CD4-positive, alpha-beta memory T cell (primary cell): ENCODE results near the gene IQGAP3. TPM values are rescaled to one million over a fixed set of nuclear protein-coding genes. Genes with fewer than 3 reads are reported as not detected.

ENCODE experiments used
- CTCF ChIA-PET: fragments of 350-600 bp; sonication (Branson Sonifier 250); formaldehyde crosslinking; loops from one replicate; lab custom pipeline; 2021; ENCODE audit warnings: inconsistent platforms; ENCODE audit not compliant: partially characterized antibody; lab: Charles Lee
- POLR2A ChIA-PET: fragments of 350-600 bp; sonication (Branson Sonifier 250); formaldehyde crosslinking; loops from one replicate; lab custom pipeline; 2021; ENCODE audit not compliant: partially characterized antibody; lab: Charles Lee
- DNase-seq, 5 donors: peaks; one replicate each; pipeline versions ENCODE4 v3.0.0 to v3.0.0-alpha.2; 2020 to 2022; ENCODE audit warnings: mixed read lengths in 1 of 5
- H3K27ac ChIP-seq: one replicate; pipeline ENCODE4 v1.7.0; 2013; ENCODE audit warnings: low read depth, low read length
- H3K27me3 ChIP-seq: 2 replicates; pipeline ENCODE4 v1.7.0; 2013; ENCODE audit warnings: mild to moderate bottlenecking, low read length, moderate library complexity; ENCODE audit not compliant: insufficient read depth
- H3K36me3 ChIP-seq: 2 replicates; pipeline ENCODE4 v1.7.0; 2013; ENCODE audit warnings: mild to moderate bottlenecking, low read length, moderate library complexity; ENCODE audit not compliant: insufficient read depth
- H3K4me1 ChIP-seq: 2 replicates; pipeline ENCODE4 v1.7.0; 2013; ENCODE audit warnings: mild to moderate bottlenecking, low read length, moderate library complexity; ENCODE audit not compliant: insufficient read depth
- H3K4me3 ChIP-seq, 2 donors: one replicate each; pipeline ENCODE4 v1.7.0; 2013; ENCODE audit warnings: low read length in 2 of 2, mild to moderate bottlenecking in 1 of 2
- H3K9me3 ChIP-seq, 2 donors: one replicate each; pipeline ENCODE4 v1.7.0; 2013; ENCODE audit warnings: low read length in 2 of 2, control low read depth in 1 of 2; ENCODE audit not compliant: control insufficient read depth in 1 of 2
- H3K27ac Mint-ChIP-seq, 7 donors: one replicate each; pipeline ENCODE4 v1.8.0; 2020 to 2021; ENCODE audit warnings: mixed read lengths in 7 of 7, mild to moderate bottlenecking in 6 of 7, inconsistent platforms in 3 of 7, moderate library complexity in 3 of 7
- H3K27me3 Mint-ChIP-seq, 2 donors: one replicate each; pipeline ENCODE4 v1.8.0; 2020 to 2021; ENCODE audit warnings: mixed read lengths in 2 of 2
- H3K36me3 Mint-ChIP-seq, 2 donors: one replicate each; pipeline ENCODE4 v1.8.0; 2020 to 2021; ENCODE audit warnings: mixed read lengths in 2 of 2, inconsistent platforms in 1 of 2, mild to moderate bottlenecking in 1 of 2
- H3K4me1 Mint-ChIP-seq, 4 donors: one replicate each; pipeline ENCODE4 v1.8.0; 2020 to 2021; ENCODE audit warnings: mixed read lengths in 4 of 4, mild to moderate bottlenecking in 1 of 4
- H3K4me3 Mint-ChIP-seq, 8 donors: one replicate each; pipeline ENCODE4 v1.8.0; 2020 to 2021; ENCODE audit warnings: mixed read lengths in 8 of 8, mild to moderate bottlenecking in 7 of 8, moderate library complexity in 6 of 8, inconsistent platforms in 3 of 8
- H3K9me3 Mint-ChIP-seq, 8 donors: one replicate each; pipeline ENCODE4 v1.8.0; 2020 to 2021; ENCODE audit warnings: mixed read lengths in 8 of 8, mild to moderate bottlenecking in 5 of 8, inconsistent platforms in 3 of 8, moderate library complexity in 1 of 8
- intact Hi-C: fragments of 100-400 bp; cut with micrococcal nuclease; formaldehyde crosslinking; loops from one replicate; pipeline ENCODE4 v1.15.1; 2023
- polyA plus RNA-seq, 2 donors: library from polyadenylated mRNA; unstranded; fragments of 300-500 nt; fragmentation: Illumina TruSeq; gene quantifications; one replicate each; pipeline ENCODE4 v1.2.3, GENCODE V29; 2021
- total RNA-seq, 2 experiments: library from RNA; stranded (reverse); gene quantifications; one replicate each; pipeline ENCODE4 v1.2.3, GENCODE V29; 2021

IQGAP3 gene
- total and polyA plus RNA-seq, 4 experiments from 2014 or later, result not detected

DNA sequence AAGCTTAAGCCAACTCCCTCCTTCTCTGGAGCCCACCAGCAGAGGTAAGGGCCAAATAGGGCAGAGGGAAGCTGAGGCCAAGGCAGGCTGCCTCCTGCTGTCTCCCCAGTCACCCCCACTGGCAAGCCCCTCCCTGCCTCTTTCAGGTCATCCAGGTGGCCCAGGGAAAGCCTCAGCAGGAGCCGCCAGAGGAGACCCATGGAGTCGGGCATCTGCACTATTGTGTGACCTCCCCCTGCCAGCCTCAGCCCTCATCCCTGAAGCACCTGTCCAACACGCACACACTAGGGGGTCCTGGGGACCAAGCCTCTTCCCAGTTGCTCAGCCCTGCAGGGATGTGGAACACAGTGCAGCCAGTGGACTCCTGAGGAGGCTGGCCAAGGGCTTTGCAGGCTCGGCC lies 14.0 kb upstream of the IQGAP3 start:
- no peak overlapping the region for H3K4me3 ChIP-seq

DNA sequence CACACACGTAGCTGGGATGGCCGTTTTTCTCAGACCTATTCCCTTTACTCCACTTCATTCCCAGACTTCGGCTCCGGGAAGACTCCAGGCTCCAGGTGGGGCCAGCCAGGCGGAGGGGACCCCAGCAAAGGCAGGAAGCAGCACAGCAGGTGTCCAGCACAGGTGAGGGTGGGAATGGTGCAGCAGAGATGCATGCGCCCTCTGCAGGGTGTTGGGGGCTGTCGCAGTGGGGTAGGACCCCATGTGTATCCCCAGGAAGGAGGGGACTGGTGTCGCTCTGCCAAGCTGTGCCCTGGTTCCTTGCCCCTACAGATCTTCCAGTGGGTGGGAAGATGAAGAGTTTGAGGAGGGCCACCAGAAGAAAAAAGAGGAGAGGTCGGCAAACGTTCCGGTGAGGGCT lies 12.4 kb upstream of the IQGAP3 start:
- Mint-ChIP-seq H3K36me3 (no peaks in the 10 kb centered on the region), H3K4me3 (no peak overlapping the region), H3K27me3 (peaks cover 0 to 2% of the 10 kb centered on the region in 2 donors), H3K9me3 (no peaks in the 10 kb centered on the region), H3K4me1 (peaks cover 0 to 2% (median under 1%) of the 10 kb centered on the region in 4 donors), H3K27ac (no peak overlapping the region)
- Histone ChIP-seq H3K4me1 (no peaks in the 10 kb centered on the region), H3K36me3 (no peaks in the 10 kb centered on the region), H3K4me3 (no peak overlapping the region), H3K27me3 (no peaks in the 10 kb centered on the region), H3K27ac (no peak overlapping the region), H3K9me3 (no peaks in the 10 kb centered on the region)
- intact Hi-C loops, result loop anchor here (1.0 kb wide), 3 partner anchors 23 to 129 kb away; no protein-coding TSS in a partner anchor
- no peak for DNase-seq
- ChIA-PET POLR2A (interaction anchor here (0.7 kb wide), 1 partner anchor 15 kb away, joined by 3 read pairs; no protein-coding TSS in a partner anchor), CTCF (interaction anchor here (1.2 to 3.5 kb wide), 6 partner anchors 8 to 104 kb away, joined by 3 to 24 read pairs (median 4); partner anchors contain the start of gene MEF2D)

More for the DNA sequence above, 14.0 kb upstream of the IQGAP3 start:
- Histone ChIP-seq H3K4me1 (peaks cover 8% of the 10 kb centered on the region), H3K27ac (no peak overlapping the region), H3K27me3 (no peaks in the 10 kb centered on the region), H3K9me3 (no peaks in the 10 kb centered on the region), H3K36me3 (no peaks in the 10 kb centered on the region)
- intact Hi-C loops, result no loop called here
- H3K27ac Mint-ChIP-seq, result no peak overlapping the region
- peaks cover 7 to 9% (median 8%) of the 10 kb centered on the region in 4 donors for H3K4me1 Mint-ChIP-seq
- ChIA-PET POLR2A (interaction anchor here (0.9 to 1.7 kb wide), 3 partner anchors 19 to 129 kb away, joined by 3 to 5 read pairs (median 3); partner anchors contain the start of gene MEF2D), CTCF (interaction anchor here (1.0 to 3.5 kb wide), 13 partner anchors 10 to 140 kb away, joined by 3 to 24 read pairs (median 3); partner anchors contain the start of genes GPATCH4 and MEF2D)
- no peak overlapping the region for H3K4me3 Mint-ChIP-seq
- H3K9me3 Mint-ChIP-seq, result peaks cover 0 to 2% (median 0%) of the 10 kb centered on the region in 8 donors
- no peak for DNase-seq
- peaks cover 0 to 2% of the 10 kb centered on the region in 2 donors for H3K36me3 Mint-ChIP-seq
- peaks cover 0 to 2% of the 10 kb centered on the region in 2 donors for H3K27me3 Mint-ChIP-seq

- H3K27me3 Mint-ChIP-seq, result peaks cover 0 to 2% of the 10 kb centered on the region in 2 donors
- no peak overlapping the region for H3K27ac Mint-ChIP-seq
- H3K4me3 Mint-ChIP-seq, result no peak overlapping the region
- H3K4me3 ChIP-seq, result no peak overlapping the region
- H3K36me3 ChIP-seq, result no peaks in the 10 kb centered on the region
- POLR2A ChIA-PET, result interaction anchor here (0.7 kb wide), 1 partner anchor 16 kb away, joined by 3 read pairs; no protein-coding TSS in a partner anchor
- H3K9me3 ChIP-seq, result no peaks in the 10 kb centered on the region
- CTCF ChIA-PET, result interaction anchor here (1.2 to 3.5 kb wide), 3 partner anchors 24 to 30 kb away, joined by 4 to 24 read pairs (median 5); no protein-coding TSS in a partner anchor
- H3K4me1 Mint-ChIP-seq, result peaks cover 0 to 2% (median under 1%) of the 10 kb centered on the region in 4 donors
- no peaks in the 10 kb centered on the region for H3K9me3 Mint-ChIP-seq
- intact Hi-C loops, result loop anchor here (1.0 kb wide), 3 partner anchors 24 to 128 kb away; no protein-coding TSS in a partner anchor
- no peaks in the 10 kb centered on the region for H3K36me3 Mint-ChIP-seq
- no peaks in the 10 kb centered on the region for H3K27me3 ChIP-seq
- no peaks in the 10 kb centered on the region for H3K4me1 ChIP-seq
- peak; percentile 65 to 75 (median 71) for DNase-seq
- H3K27ac ChIP-seq, result no peak overlapping the region
These were observed 11.7 kb upstream of the IQGAP3 start for GRCh38 chr1:156583821-156584622.

DNA sequence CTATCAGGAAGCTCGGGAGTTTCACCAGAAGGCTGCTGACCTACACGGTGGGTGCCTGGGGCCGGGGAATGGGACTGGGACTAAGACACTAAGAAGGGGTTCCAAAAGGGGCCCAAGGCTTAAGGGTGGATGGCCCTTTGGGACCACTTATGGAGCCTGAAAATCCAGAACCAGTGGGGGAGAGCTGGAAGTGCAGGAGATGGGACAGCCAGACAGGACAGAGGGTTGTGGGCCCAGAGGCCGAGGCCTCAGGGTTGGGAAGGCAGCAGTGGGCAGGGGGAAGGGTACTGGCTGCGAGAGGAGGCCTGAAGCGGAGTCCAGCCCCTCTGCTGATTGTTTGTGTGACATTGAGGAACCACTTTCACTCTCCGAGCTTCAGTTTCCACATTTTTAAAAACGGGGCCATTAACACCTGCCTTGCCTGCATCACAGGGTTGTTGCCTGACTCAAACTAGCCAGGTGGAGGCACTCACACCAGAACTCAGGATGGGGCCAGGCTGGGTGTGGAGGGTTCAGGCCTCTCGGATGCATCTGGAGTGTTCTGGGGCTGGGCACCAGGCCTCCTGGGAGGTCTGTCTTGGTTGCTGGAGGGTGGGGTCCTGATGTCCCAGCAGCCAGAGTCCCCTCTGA lies 10.1 kb upstream of the IQGAP3 start:
- Histone ChIP-seq H3K27ac (no peak overlapping the region), H3K4me3 (no peak overlapping the region), H3K36me3 (no peaks in the 10 kb centered on the region), H3K9me3 (no peaks in the 10 kb centered on the region), H3K4me1 (no peaks in the 10 kb centered on the region), H3K27me3 (no peaks in the 10 kb centered on the region)
- CTCF ChIA-PET, result interaction anchor here (0.8 to 3.3 kb wide), 7 partner anchors 9 to 125 kb away, joined by 3 to 15 read pairs (median 7); partner anchors contain the start of gene NAXE
- Mint-ChIP-seq H3K27ac (peak overlapping the region in 3 of 7 donors; percentile 31 to 59 (median 35)), H3K4me1 (peaks cover 0 to 2% (median under 1%) of the 10 kb centered on the region in 4 donors), H3K9me3 (no peaks in the 10 kb centered on the region), H3K4me3 (peak overlapping the region in 3 of 8 donors; percentile 9 to 48 (median 21)), H3K27me3 (peaks cover 0 to 4% of the 10 kb centered on the region in 2 donors), H3K36me3 (no peaks in the 10 kb centered on the region)
- POLR2A ChIA-PET, result interaction anchor here (0.8 to 1.9 kb wide), 6 partner anchors 9 to 82 kb away, joined by 3 to 8 read pairs (median 4); partner anchors contain the start of genes GPATCH4, MEF2D and NAXE
- DNase-seq, result no peak
- intact Hi-C loops, result no loop called here

DNA sequence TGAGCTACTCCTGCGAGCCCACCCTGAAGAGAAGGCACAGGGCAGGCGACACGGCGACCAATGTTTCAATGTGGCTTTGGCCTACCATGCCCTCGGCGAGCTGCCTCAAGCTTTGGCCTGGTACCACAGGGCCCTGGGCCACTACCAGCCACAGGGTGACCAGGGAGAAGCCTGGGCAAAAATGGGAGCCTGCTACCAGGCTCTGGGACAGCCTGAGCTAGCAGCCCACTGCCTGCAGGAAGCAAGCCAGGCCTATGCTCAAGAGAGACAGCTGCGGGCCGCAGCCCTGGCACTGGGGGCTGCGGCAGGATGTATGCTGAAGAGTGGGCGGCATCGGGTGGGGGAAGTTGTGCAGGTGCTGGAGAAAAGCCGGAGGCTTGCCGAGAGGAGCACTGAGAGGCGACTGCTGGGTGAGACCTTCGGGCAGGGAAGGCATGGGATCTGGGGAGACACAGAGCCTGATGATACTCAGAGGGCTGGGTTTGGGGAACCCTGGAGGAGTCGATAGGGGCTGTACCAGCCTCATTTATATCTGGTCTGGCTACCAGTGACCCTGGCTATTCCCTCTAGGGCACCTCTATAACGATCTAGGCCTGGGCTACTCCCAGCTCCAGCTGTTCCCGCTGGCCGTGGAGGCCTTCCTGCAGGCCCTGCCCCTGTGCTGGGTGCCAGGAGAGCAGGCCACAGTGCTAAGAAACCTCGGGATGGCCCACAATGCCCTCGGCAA lies 9.5 kb upstream of the IQGAP3 start:
- ChIA-PET POLR2A (interaction anchor here (0.8 to 1.9 kb wide), 6 partner anchors 10 to 81 kb away, joined by 3 to 8 read pairs (median 4); partner anchors contain the start of genes GPATCH4, MEF2D and NAXE), CTCF (interaction anchor here (0.7 to 3.3 kb wide), 11 partner anchors 10 to 124 kb away, joined by 3 to 15 read pairs (median 5); partner anchors contain the start of genes IQGAP3 and NAXE)
- Mint-ChIP-seq H3K36me3 (no peaks in the 10 kb centered on the region), H3K4me3 (peak overlapping the region in 5 of 8 donors; percentile 28 to 64 (median 42)), H3K27ac (peak overlapping the region in 4 of 7 donors; percentile 37 to 60 (median 58)), H3K4me1 (peaks cover 0 to 2% (median under 1%) of the 10 kb centered on the region in 4 donors), H3K27me3 (peaks cover 0 to 4% of the 10 kb centered on the region in 2 donors), H3K9me3 (no peaks in the 10 kb centered on the region)
- Histone ChIP-seq H3K36me3 (no peaks in the 10 kb centered on the region), H3K27me3 (no peaks in the 10 kb centered on the region), H3K4me1 (no peaks in the 10 kb centered on the region), H3K9me3 (no peaks in the 10 kb centered on the region), H3K4me3 (no peak overlapping the region), H3K27ac (no peak overlapping the region)
- intact Hi-C loops, result no loop called here
- no peak for DNase-seq

GRCh38 chr1:156579472-156579871 lies 7.1 kb upstream of the IQGAP3 start, which contains the start of gene TTC24:
TSS of gene TTC24 (plus strand) at chr1:156579723. CDS start at chr1:156581365, 1,642 bp downstream.
- H3K4me3 Mint-ChIP-seq, result no peak within 1 kb of the TSS
- peaks cover 3 to 8% of the 10 kb centered on the region in 2 donors for H3K27me3 Mint-ChIP-seq
- H3K4me1 ChIP-seq, result no peaks in the 10 kb centered on the region
- no peak for DNase-seq
- H3K36me3 Mint-ChIP-seq, result no peaks in the 10 kb centered on the region
- no peaks in the 10 kb centered on the region for H3K27me3 ChIP-seq
- ChIA-PET POLR2A (no interaction called here), CTCF (interaction anchor here (1.1 to 3.3 kb wide), 5 partner anchors 12 to 126 kb away, joined by 4 to 15 read pairs (median 4); partner anchors contain the start of gene NAXE)
- no peak within 1 kb of the TSS for H3K4me3 ChIP-seq
- no peak within 1 kb of the TSS for H3K27ac ChIP-seq
- H3K9me3 ChIP-seq, result no peaks in the 10 kb centered on the region
- no peaks in the 10 kb centered on the region for H3K36me3 ChIP-seq
- H3K4me1 Mint-ChIP-seq, result peaks cover 0 to 2% (median under 1%) of the 10 kb centered on the region in 4 donors
- no peak within 1 kb of the TSS for H3K27ac Mint-ChIP-seq
- intact Hi-C loops, result no loop called here
- H3K9me3 Mint-ChIP-seq, result no peaks in the 10 kb centered on the region
